Colon (tissue), 2 donors: Measurements from ENCODE around the gene DPP6.

Source experiments
- FAIRE-seq: peaks from 2 replicates; lab custom pipeline; 2012; peaks lifted over from hg19 to GRCh38; lab: Jason Lieb, UNC
- donor health status: control.
- donor health status: control.

DPP6 gene

GRCh38 chr7:154412105-154412504 lies 359.9 kb downstream of the DPP6 start:
- no peak for FAIRE-seq

- FAIRE-seq = no peak
These were observed 363.7 kb downstream of the DPP6 start for GRCh38 chr7:154415709-154416399.

DNA sequence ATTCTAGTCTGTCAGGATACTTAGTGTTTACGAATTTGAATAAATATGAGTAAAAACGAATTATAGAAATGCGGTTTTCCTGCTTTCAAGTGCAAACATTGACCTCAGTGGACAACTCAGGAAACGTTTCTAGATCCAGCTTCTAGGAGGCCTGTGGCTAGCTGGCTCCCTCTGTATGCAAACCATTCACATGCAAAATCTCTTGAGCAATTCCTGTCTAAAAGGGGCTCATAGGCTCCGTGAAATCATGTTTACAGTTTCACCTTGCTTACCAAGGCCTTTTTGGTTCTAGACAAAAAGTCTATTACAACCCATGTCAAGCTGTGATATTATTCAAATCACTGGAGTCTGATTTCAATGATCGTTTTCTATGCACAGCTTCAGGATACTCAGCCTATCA lies 364.5 kb downstream of the DPP6 start:
- FAIRE-seq = no peak

- no peak for FAIRE-seq
These were observed 367.1 kb downstream of the DPP6 start for GRCh38 chr7:154419344-154419743.

DNA sequence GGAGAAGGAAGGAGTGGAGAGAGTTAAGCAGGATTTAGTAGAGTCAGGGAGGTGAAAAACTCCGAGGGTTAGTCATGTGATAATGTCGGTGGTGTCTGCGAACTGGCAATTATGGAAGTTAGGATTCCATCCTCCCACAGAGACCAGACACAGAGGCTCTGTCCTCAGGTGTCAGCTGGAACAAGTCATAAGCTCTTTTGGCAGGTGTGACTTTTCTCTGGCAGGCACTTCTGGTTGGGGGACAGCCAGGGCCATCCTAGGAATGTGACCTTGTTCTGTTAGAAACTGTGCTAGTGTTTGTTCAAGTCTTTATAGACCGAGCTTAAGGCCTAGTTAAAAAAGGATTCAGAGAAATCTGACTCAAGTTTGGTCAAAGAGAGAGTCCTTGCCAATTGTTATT lies 371.0 kb downstream of the DPP6 start:
- no peak for FAIRE-seq

- FAIRE-seq = no peak
These were observed 372.2 kb downstream of the DPP6 start for GRCh38 chr7:154424350-154424749.

DNA sequence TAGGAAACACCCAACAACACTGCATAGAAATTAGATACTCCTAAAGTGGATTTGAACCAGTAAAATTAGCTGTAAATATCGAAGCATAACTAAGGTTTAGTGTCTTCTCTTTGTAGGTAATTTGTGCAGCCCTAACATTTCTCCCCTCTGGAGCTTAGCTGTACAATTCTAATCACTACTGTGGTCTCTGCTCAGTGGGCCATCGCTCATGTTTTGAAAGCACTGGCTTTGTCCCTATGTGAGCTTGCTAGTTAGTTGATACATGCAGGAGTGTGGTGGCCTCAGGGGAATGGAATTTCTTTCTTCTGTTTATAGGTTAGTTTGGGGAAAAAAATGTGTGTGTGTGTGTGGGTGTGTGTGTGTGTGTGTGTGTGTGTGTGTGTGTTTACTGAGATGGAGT lies 373.1 kb downstream of the DPP6 start:
- FAIRE-seq = no peak

- no peak for FAIRE-seq
These were observed 374.6 kb downstream of the DPP6 start for GRCh38 chr7:154426778-154427177.

- FAIRE-seq = no peak
These were observed 375.3 kb downstream of the DPP6 start for GRCh38 chr7:154427533-154427932.

DNA sequence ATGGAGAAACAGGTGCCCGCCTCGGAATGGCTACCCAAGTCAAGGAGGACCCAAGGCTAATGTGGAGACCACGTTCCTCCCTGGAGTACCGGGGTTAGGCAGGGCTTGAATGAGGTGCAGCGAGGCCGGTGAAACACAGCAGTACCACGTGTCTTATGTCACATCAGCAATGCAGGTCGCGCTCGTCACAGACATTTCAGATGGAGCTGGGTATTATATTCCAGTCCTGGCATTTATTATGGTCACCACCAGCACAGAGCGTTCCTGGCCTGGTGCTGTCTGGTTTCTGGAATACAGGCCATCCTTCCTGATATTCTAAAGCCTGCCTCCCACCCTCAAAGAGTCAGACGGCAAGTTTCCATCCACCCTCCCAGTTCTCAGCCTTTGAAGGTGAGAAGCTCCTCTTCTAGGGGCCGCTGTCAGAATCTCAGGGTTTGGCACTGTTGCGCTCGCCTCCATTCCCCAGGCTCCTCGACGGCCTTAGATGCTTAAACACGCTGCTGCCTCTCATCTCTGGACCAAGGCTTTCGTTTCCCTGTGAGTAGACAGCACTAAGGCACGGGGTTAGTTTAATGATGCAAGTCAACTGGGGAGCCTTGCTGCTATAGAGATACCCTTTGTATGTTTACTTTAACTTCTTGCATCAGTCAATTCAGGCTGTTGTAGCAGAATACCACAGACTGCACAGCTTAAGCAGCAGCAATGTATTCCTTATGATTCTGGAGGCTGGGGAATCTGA lies 377.6 kb downstream of the DPP6 start:
- FAIRE-seq = no peak

GRCh38 chr7:154430640-154431039 lies 378.4 kb downstream of the DPP6 start:
- FAIRE-seq = no peak

GRCh38 chr7:154431045-154431444 lies 378.8 kb downstream of the DPP6 start:
- FAIRE-seq = no peak

DNA sequence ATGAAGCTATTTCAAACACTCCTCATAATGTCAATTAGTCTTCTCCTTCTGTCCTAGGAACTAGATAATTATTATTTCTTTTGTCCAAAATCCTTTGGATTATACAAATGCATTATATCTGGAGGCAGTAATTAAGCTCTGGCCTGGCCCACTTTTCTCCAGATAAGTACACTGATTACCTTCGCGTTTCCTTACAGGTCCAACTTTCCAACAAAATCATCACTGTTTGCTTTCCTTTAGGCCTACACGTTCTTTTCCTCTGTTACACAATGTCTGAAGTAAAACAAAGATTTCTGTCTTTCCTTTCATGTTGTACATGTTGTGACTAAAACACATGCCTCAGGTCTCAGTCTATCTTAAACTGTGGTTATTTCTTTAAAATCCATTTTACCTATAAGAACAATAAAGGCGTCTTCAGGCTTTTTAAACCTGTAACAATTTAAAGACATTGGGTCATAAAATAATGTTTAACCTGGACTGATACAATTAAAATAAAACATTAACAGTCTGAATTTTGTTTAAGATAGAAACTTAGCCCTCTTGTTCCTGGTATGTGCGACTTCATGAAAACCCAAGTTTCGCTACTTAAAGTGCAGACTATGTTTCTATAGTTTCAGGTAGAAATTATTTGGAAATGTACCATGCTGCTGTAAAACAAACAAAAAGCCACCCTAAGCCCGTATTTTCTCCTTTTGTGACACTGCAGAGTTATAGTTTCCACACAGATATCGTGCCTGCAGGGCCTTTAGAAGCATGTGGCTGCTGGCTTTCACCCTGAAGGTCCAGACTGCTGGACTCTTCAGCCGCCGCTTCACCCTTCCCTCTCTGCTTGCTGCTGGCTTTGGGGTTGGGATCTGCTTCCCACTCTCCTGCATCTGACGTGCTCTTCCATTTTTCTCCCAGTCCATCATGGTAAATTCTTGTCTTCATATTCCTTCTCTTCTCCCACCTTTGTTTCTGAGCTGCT lies 381.7 kb downstream of the DPP6 start:
- FAIRE-seq = no peak

DNA sequence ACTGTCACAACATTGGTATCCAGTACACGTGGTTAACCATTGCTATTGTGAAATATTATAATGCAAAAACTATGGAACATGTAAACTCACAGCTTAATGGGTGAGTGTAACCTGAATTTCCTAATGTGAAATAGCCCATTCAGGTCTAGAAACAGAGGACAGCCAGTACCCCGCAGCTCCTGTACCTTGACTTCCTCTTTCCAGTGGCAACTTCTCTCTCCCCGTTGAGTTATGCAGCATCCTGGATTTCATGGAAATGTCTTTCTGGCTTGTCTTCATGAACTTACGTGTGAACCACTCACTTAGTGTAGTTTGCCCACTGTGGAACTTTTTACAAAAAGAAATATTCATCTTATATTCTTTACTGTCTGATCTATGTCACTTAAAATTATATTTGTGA lies 384.4 kb downstream of the DPP6 start:
- FAIRE-seq = no peak

DNA sequence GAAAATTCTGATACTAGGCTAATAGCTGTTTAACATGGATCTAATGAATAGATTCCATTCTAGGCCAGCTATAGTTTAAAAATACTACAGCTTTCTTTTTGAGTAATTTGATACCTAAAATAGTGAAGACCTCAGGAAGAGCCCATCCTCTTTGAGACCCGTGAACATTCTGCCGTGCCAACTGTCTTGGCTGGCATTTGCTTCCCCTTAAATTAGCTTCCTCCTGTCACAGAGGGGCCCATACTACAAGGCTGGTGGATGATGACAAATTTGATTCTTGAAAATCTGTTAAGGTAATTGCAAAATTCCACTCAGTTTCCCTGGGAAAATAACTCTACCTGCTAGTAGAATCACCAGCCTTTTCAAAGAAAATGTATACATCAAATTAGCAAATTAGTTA lies 385.0 kb downstream of the DPP6 start:
- FAIRE-seq = no peak

DNA sequence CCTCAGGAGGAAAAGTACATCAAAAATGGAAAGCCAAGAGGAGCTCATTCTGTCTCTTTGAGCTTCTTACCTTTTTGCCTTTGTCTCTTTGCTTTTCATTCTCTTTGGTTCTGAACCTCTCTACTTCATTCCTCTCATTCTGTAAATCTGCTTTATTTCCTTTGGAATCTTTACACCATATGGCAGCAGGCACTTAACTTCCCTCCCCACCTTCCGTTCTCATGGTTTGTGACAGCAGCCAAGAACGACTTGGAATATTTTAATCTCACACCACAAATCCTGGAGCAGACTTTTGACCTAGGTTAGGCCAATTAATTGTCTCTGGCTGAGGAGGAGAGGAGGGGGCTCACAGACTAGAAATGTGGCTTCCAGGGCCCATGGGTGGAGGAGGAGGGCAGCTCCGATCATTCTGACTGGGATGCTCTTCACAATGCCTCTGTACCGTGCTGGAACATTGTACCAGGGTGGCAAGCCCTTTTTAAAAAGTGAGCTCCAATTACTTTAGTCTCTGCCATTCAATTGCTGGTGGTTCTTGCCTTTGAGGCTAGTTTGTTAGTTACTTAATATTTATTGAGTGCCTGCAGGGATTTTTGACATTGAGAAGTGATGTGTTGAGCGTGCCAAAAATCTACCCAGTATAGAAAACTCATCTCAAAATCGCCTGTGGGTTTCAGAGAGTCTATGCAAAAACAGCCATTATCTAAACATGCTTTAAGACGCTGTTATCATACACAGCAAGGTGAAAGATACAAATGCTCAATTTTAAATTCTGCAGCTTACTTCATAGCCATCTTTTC lies 386.6 kb downstream of the DPP6 start:
- FAIRE-seq = no peak

DNA sequence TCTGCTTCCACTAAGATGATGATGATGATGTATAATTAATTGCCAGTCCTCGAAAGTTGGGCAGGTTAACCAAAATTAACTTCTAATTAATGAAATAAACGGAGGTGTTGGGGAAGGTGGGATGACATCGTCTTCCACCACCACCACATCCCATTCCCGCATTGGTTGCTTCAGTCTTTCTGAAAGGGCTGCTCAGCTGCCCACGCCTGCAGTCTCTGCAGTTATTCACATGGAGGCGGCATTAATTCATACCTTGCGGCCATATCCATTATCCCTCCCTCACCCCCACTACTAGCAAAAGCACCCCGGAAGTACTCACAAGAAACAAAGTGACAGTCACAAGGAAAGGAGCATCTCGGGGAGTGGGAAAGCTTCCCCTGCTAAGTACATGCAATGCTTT lies 387.9 kb downstream of the DPP6 start:
- no peak for FAIRE-seq

GRCh38 chr7:154440651-154441050 lies 388.5 kb downstream of the DPP6 start:
- FAIRE-seq = no peak

GRCh38 chr7:154441811-154442210 lies 389.6 kb downstream of the DPP6 start:
- no peak for FAIRE-seq

DNA sequence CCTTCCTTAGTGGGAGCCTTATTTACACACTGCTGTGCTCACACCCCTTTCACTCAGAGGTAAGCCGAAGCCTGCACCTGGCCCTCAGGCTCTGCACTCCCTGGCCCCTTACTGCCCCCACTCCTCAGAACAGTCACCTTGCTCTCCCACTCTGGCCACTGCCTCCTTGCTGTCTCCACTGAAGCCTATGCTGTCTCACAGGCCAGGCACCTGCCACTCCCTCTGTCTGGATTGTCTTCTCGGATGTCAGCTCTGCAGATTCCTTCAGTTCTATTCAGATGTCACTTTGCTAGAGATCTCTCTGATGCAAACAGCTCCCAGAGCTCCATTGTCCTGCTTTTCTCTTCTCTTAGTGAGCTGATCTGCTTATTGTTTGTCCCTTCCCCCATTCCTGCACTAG lies 390.7 kb downstream of the DPP6 start:
- no peak for FAIRE-seq

GRCh38 chr7:154450451-154450850 lies 398.3 kb downstream of the DPP6 start:
- FAIRE-seq = no peak
